ENCODE data around the gene TRIM43B.
"Not testable (repeated sequence)": the region's sequence is repeated elsewhere in the genome, so short reads cannot be mapped to it uniquely, and the experiment has no call there.

Gene TRIM43B

GRCh38 chr2:95484654-95485053 is at the start of gene TRIM43B:
Gene TRIM43B, minus strand, starts transcription at chr2:95484754. Its CDS starts 2,040 bp downstream, at chr2:95482714.
- H3K9me3 ChIP-seq (ENCODE audit: control insufficient read depth, insufficient read depth, low read length); H3K36me3 ChIP-seq (ENCODE audit: insufficient read depth, low read length); H3K9ac ChIP-seq (ENCODE audit: low read depth, low read length); H3K4me1 ChIP-seq (ENCODE audit: insufficient read depth, low read length): not testable (repeated sequence)

- Histone ChIP-seq H3K4me1 (ENCODE audit: insufficient read depth, low read length) (peaks cover 10% of the 10 kb centered on the region), H3K36me3 (ENCODE audit: insufficient read depth, low read length) (no peaks in the 10 kb centered on the region), H3K9ac (ENCODE audit: low read depth, low read length) (no peak overlapping the region), H3K9me3 (ENCODE audit: control insufficient read depth, insufficient read depth, low read length) (no peaks in the 10 kb centered on the region)
Measured at GRCh38 chr2:95531254-95531771, 46.8 kb upstream of the TRIM43B start.

- Histone ChIP-seq H3K9me3 (ENCODE audit: control insufficient read depth, insufficient read depth, low read length) (no peaks in the 10 kb centered on the region), H3K36me3 (ENCODE audit: insufficient read depth, low read length) (no peaks in the 10 kb centered on the region), H3K9ac (ENCODE audit: low read depth, low read length) (no peak overlapping the region), H3K4me1 (ENCODE audit: insufficient read depth, low read length) (peaks cover 10% of the 10 kb centered on the region)
Measured at GRCh38 chr2:95530734-95531133, 46.2 kb upstream of the TRIM43B start.

GRCh38 chr2:95526360-95527341 is 42.1 kb upstream of the TRIM43B start:
- no peak overlapping the region for H3K9ac ChIP-seq (ENCODE audit: low read depth, low read length)
- H3K4me1 ChIP-seq (ENCODE audit: insufficient read depth, low read length), result peaks cover 10% of the 10 kb centered on the region
- H3K36me3 ChIP-seq (ENCODE audit: insufficient read depth, low read length), result no peaks in the 10 kb centered on the region
- no peaks in the 10 kb centered on the region for H3K9me3 ChIP-seq (ENCODE audit: control insufficient read depth, insufficient read depth, low read length)

- no peaks in the 10 kb centered on the region for H3K9me3 ChIP-seq (ENCODE audit: control insufficient read depth, insufficient read depth, low read length)
- no peaks in the 10 kb centered on the region for H3K4me1 ChIP-seq (ENCODE audit: insufficient read depth, low read length)
- H3K36me3 ChIP-seq (ENCODE audit: insufficient read depth, low read length), result no peaks in the 10 kb centered on the region
- H3K9ac ChIP-seq (ENCODE audit: low read depth, low read length), result no peak overlapping the region
Measured at GRCh38 chr2:95525294-95526035, 40.9 kb upstream of the TRIM43B start.

- Histone ChIP-seq H3K4me1 (ENCODE audit: insufficient read depth, low read length) (no peaks in the 10 kb centered on the region), H3K9ac (ENCODE audit: low read depth, low read length) (no peak overlapping the region), H3K9me3 (ENCODE audit: control insufficient read depth, insufficient read depth, low read length) (no peaks in the 10 kb centered on the region), H3K36me3 (ENCODE audit: insufficient read depth, low read length) (no peaks in the 10 kb centered on the region)
Measured at GRCh38 chr2:95524195-95524594, 39.6 kb upstream of the TRIM43B start.

GRCh38 chr2:95514718-95515117 is 30.2 kb upstream of the TRIM43B start:
- no peaks in the 10 kb centered on the region for H3K4me1 ChIP-seq (ENCODE audit: insufficient read depth, low read length)
- no peaks in the 10 kb centered on the region for H3K36me3 ChIP-seq (ENCODE audit: insufficient read depth, low read length)
- H3K9me3 ChIP-seq (ENCODE audit: control insufficient read depth, insufficient read depth, low read length), result no peaks in the 10 kb centered on the region
- no peak overlapping the region for H3K9ac ChIP-seq (ENCODE audit: low read depth, low read length)

- H3K9ac ChIP-seq (ENCODE audit: low read depth, low read length); H3K36me3 ChIP-seq (ENCODE audit: insufficient read depth, low read length); H3K4me1 ChIP-seq (ENCODE audit: insufficient read depth, low read length); H3K9me3 ChIP-seq (ENCODE audit: control insufficient read depth, insufficient read depth, low read length): not testable (repeated sequence)
Measured at GRCh38 chr2:95514226-95514625, 29.7 kb upstream of the TRIM43B start.

GRCh38 chr2:95509408-95509807 is 24.9 kb upstream of the TRIM43B start:
- Histone ChIP-seq H3K36me3 (ENCODE audit: insufficient read depth, low read length) (no peaks in the 10 kb centered on the region), H3K9me3 (ENCODE audit: control insufficient read depth, insufficient read depth, low read length) (no peaks in the 10 kb centered on the region), H3K9ac (ENCODE audit: low read depth, low read length) (no peak overlapping the region), H3K4me1 (ENCODE audit: insufficient read depth, low read length) (no peaks in the 10 kb centered on the region)

GRCh38 chr2:95505222-95505621 is 20.7 kb upstream of the TRIM43B start:
- H3K36me3 ChIP-seq (ENCODE audit: insufficient read depth, low read length), result no peaks in the 10 kb centered on the region
- no peak overlapping the region for H3K9ac ChIP-seq (ENCODE audit: low read depth, low read length)
- H3K9me3 ChIP-seq (ENCODE audit: control insufficient read depth, insufficient read depth, low read length), result no peaks in the 10 kb centered on the region
- H3K4me1 ChIP-seq (ENCODE audit: insufficient read depth, low read length), result no peaks in the 10 kb centered on the region

GRCh38 chr2:95500854-95501253 is 16.3 kb upstream of the TRIM43B start:
- Histone ChIP-seq H3K4me1 (ENCODE audit: insufficient read depth, low read length) (no peaks in the 10 kb centered on the region), H3K9ac (ENCODE audit: low read depth, low read length) (no peak overlapping the region), H3K9me3 (ENCODE audit: control insufficient read depth, insufficient read depth, low read length) (no peaks in the 10 kb centered on the region), H3K36me3 (ENCODE audit: insufficient read depth, low read length) (no peaks in the 10 kb centered on the region)

- H3K9ac ChIP-seq (ENCODE audit: low read depth, low read length); H3K9me3 ChIP-seq (ENCODE audit: control insufficient read depth, insufficient read depth, low read length); H3K36me3 ChIP-seq (ENCODE audit: insufficient read depth, low read length); H3K4me1 ChIP-seq (ENCODE audit: insufficient read depth, low read length): not testable (repeated sequence)
Measured at GRCh38 chr2:95492076-95492475, 7.5 kb upstream of the TRIM43B start.

GRCh38 chr2:95475025-95475424 is 9.5 kb downstream of the TRIM43B start:
- H3K36me3 ChIP-seq (ENCODE audit: insufficient read depth, low read length); H3K4me1 ChIP-seq (ENCODE audit: insufficient read depth, low read length); H3K9ac ChIP-seq (ENCODE audit: low read depth, low read length); H3K9me3 ChIP-seq (ENCODE audit: control insufficient read depth, insufficient read depth, low read length): not testable (repeated sequence)

GRCh38 chr2:95467984-95468383 is 16.6 kb downstream of the TRIM43B start:
- H3K36me3 ChIP-seq (ENCODE audit: insufficient read depth, low read length); H3K9ac ChIP-seq (ENCODE audit: low read depth, low read length); H3K4me1 ChIP-seq (ENCODE audit: insufficient read depth, low read length); H3K9me3 ChIP-seq (ENCODE audit: control insufficient read depth, insufficient read depth, low read length): not testable (repeated sequence)

- H3K9me3 ChIP-seq (ENCODE audit: control insufficient read depth, insufficient read depth, low read length); H3K36me3 ChIP-seq (ENCODE audit: insufficient read depth, low read length); H3K9ac ChIP-seq (ENCODE audit: low read depth, low read length); H3K4me1 ChIP-seq (ENCODE audit: insufficient read depth, low read length): not testable (repeated sequence)
Measured at GRCh38 chr2:95466572-95466971, 18.0 kb downstream of the TRIM43B start.
